HepG2 (cell line): ENCODE data around the gene BTBD17. TPM values are rescaled to one million over a fixed set of nuclear protein-coding genes. Genes with fewer than 3 reads are reported as not detected.
A peak's percentile ranks its signal among the peaks of the same experiment; 100 is the strongest.

Experiments
- ATAC-seq: fragments of 200-7000 bp; cut with Tn5 transposase; 3 replicates; pipeline ENCODE4 v1.9.1; 2020; ENCODE audit warnings: mild to moderate bottlenecking, moderate library complexity
- BruUV-seq: library from RNA; stranded (reverse); fragments of 400-500 nt; replicated peaks from 2 replicates; lab custom pipeline; 2021; lab: Mats Ljungman, UMichigan
- CTCF ChIA-PET: fragments of 300-600 bp; formaldehyde crosslinking; extraction: SDS; loops from one replicate; lab custom pipeline; 2021; ENCODE audit warnings: low total read pairs, inconsistent platforms, low intra/inter-chr PET ratio; lab: Yijun Ruan, JAX
- POLR2A ChIA-PET: fragments of 350-600 bp; sonication (Branson Sonifier 250); formaldehyde crosslinking; loops from one replicate; lab custom pipeline; 2020; ENCODE audit warnings: antibody characterized with exemption, inconsistent platforms; lab: Yijun Ruan, JAX
- DNase-seq: peaks from one replicate; pipeline ENCODE4 v3.0.0-alpha.2; 2015; ENCODE audit warnings: low spot score
- FAIRE-seq: peaks from 3 replicates; lab custom pipeline; 2011; peaks lifted over from hg19 to GRCh38; lab: Jason Lieb, UNC
- H2AFZ ChIP-seq: one replicate; pipeline ENCODE4 v1.6.1; 2011; ENCODE audit warnings: low read length, inconsistent platforms
- H3K27ac ChIP-seq: fragments of 300-600 bp; 3 replicates; pipeline ENCODE4 v1.8.0; 2011; ENCODE audit warnings: mixed run types, mild to moderate bottlenecking, mixed read lengths, low read length, inconsistent platforms; ENCODE audit not compliant: insufficient read depth; ENCODE audit errors: extremely low read length
- H3K27me3 ChIP-seq, 2 experiments: fragments of 200-600 bp in 1 of 2; 2 replicates in 1 of 2; 3 replicates in 1 of 2; pipeline versions ENCODE4 v1.6.0 to v1.8.0; 2011; ENCODE audit warnings: low read length in 2 of 2, mild to moderate bottlenecking in 2 of 2, moderate library complexity in 2 of 2, inconsistent platforms in 1 of 2; ENCODE audit not compliant: insufficient read depth in 2 of 2, control insufficient read depth in 1 of 2
- H3K36me3 ChIP-seq, 2 experiments: fragments of 200-600 bp in 1 of 2; replicated peaks in 1 of 2; 2 replicates in 1 of 2; 3 replicates in 1 of 2; pipeline versions ENCODE4 v1.5.1 to v1.8.0; 2011; ENCODE audit warnings: low read length in 2 of 2, inconsistent platforms in 1 of 2; ENCODE audit not compliant: insufficient read depth in 2 of 2, control insufficient read depth in 1 of 2
- H3K4me1 ChIP-seq: 2 replicates; pipeline ENCODE4 v1.5.1; 2012; ENCODE audit warnings: low read length, inconsistent platforms; ENCODE audit not compliant: insufficient read depth
- H3K4me2 ChIP-seq: 2 replicates; pipeline ENCODE4 v1.6.0; 2011; ENCODE audit warnings: low read depth, low read length, inconsistent platforms
- H3K4me3 ChIP-seq, 3 experiments: fragments of 200-600 bp in 1 of 3; sonication (generic), shearing (Covaris generic) in 1 of 3; replicated peaks in 1 of 3; 2 replicates each; pipeline ENCODE4 v1.5.1; 2011 to 2016; ENCODE audit warnings: low read length in 3 of 3, inconsistent platforms in 2 of 3, low read depth in 2 of 3, mild to moderate bottlenecking in 2 of 3, control low read depth in 1 of 3, mixed read lengths in 1 of 3; ENCODE audit not compliant: insufficient read depth in 1 of 3
- H3K79me2 ChIP-seq: one replicate; pipeline ENCODE4 v1.6.1; 2011; ENCODE audit warnings: low read length, inconsistent platforms; ENCODE audit not compliant: insufficient read depth
- H3K9ac ChIP-seq: 2 replicates; pipeline ENCODE4 v1.6.0; 2011; ENCODE audit warnings: mild to moderate bottlenecking, low read depth, low read length, inconsistent platforms; ENCODE audit not compliant: insufficient read depth
- H3K9me3 ChIP-seq: 2 replicates; pipeline ENCODE4 v1.5.1; 2012; ENCODE audit warnings: mild to moderate bottlenecking, low read length
- H4K20me1 ChIP-seq: 2 replicates; pipeline ENCODE4 v1.6.0; 2011; ENCODE audit warnings: inconsistent platforms, mild to moderate bottlenecking, low read length, moderate library complexity; ENCODE audit not compliant: insufficient read depth
- CBX1 ChIP-seq: IDR thresholded peaks from one replicate; pipeline ENCODE4 v1.6.1; 2016; ENCODE audit warnings: antibody characterized with exemption, low read depth
- ETV5 ChIP-seq: IDR thresholded peaks from 2 replicates; pipeline ENCODE4 v1.6.1; 2018; ENCODE audit warnings: missing biosample characterization, missing genetic modification reagents, inconsistent platforms, borderline replicate concordance
- GLI4 ChIP-seq: sonication (generic); formaldehyde crosslinking; IDR thresholded peaks from 2 replicates; pipeline ENCODE4 v1.5.1; 2020; ENCODE audit warnings: missing genetic modification reagents, mild to moderate bottlenecking, moderate library complexity, borderline replicate concordance
- GTF3A ChIP-seq: sonication (generic); formaldehyde crosslinking; conservative IDR thresholded peaks from 2 replicates; pipeline ENCODE4 v1.4.0; 2020; ENCODE audit warnings: mild to moderate bottlenecking, missing genetic modification reagents
- IKZF1 ChIP-seq: fragments of 450-650 bp; IDR thresholded peaks from 2 replicates; pipeline ENCODE4 v1.7.1; 2016
- LCORL ChIP-seq, 2 experiments: fragments of 450-650 bp in 1 of 2; sonication (generic) in 1 of 2; formaldehyde crosslinking in 1 of 2; IDR thresholded peaks; 2 replicates each; pipeline versions ENCODE4 v1.5.0 to v1.6.1; 2017 to 2020; ENCODE audit warnings: antibody characterized with exemption in 1 of 2, missing genetic modification reagents in 1 of 2
- MEIS2 ChIP-seq: sonication (generic); formaldehyde crosslinking; IDR thresholded peaks from 2 replicates; pipeline ENCODE4 v1.9.0; 2021; ENCODE audit warnings: mild to moderate bottlenecking, missing genetic modification reagents
- MTF2 ChIP-seq: sonication (generic); formaldehyde crosslinking; IDR thresholded peaks from 2 replicates; pipeline ENCODE4 v1.5.0; 2020; ENCODE audit warnings: missing genetic modification reagents, borderline replicate concordance
- NFATC3 ChIP-seq: sonication (generic); formaldehyde crosslinking; IDR thresholded peaks from 2 replicates; pipeline ENCODE4 v1.5.1; 2020; ENCODE audit warnings: mild to moderate bottlenecking, missing genetic modification reagents
- NR2C2 ChIP-seq: sonication (generic); formaldehyde crosslinking; IDR thresholded peaks from 2 replicates; pipeline ENCODE4 v1.4.0; 2020; ENCODE audit warnings: missing genetic modification reagents, mild to moderate bottlenecking, moderate library complexity, borderline replicate concordance
- REL ChIP-seq: sonication (generic); formaldehyde crosslinking; conservative IDR thresholded peaks from 2 replicates; pipeline ENCODE4 v1.8.0; 2022; ENCODE audit warnings: mild to moderate bottlenecking, missing genetic modification reagents, moderate library complexity
- SP1 ChIP-seq, 2 experiments: fragments of 450-650 bp in 1 of 2; sonication (generic) in 1 of 2; formaldehyde crosslinking in 1 of 2; IDR thresholded peaks; 2 replicates each; pipeline versions ENCODE4 v1.4.0 to v1.6.1; 2016 to 2020; ENCODE audit warnings: missing genetic modification reagents in 1 of 2
- SRSF4 ChIP-seq: fragments of 200-400 bp; formaldehyde crosslinking; IDR thresholded peaks from one replicate; pipeline ENCODE4 v1.6.1; 2018; ENCODE audit warnings: mild to moderate bottlenecking, low read depth, low read length, moderate library complexity; ENCODE audit not compliant: poor library complexity, severe bottlenecking
- TBX2 ChIP-seq: sonication (generic); formaldehyde crosslinking; IDR thresholded peaks from 2 replicates; pipeline ENCODE4 v1.5.0; 2020; ENCODE audit warnings: missing genetic modification reagents, mild to moderate bottlenecking, borderline replicate concordance
- THAP11 ChIP-seq: IDR thresholded peaks from 2 replicates; pipeline ENCODE4 v1.6.1; 2016; ENCODE audit warnings: missing biosample characterization, missing genetic modification reagents
- ZNF180 ChIP-seq: sonication (generic); formaldehyde crosslinking; IDR thresholded peaks from 2 replicates; pipeline ENCODE4 v1.4.0; 2020; ENCODE audit warnings: low read depth, missing genetic modification reagents, borderline replicate concordance
- ZNF44 ChIP-seq: sonication (generic); formaldehyde crosslinking; IDR thresholded peaks from 2 replicates; pipeline ENCODE4 v1.5.1; 2020; ENCODE audit warnings: mild to moderate bottlenecking, missing genetic modification reagents
- ZNF451 ChIP-seq: sonication (generic); formaldehyde crosslinking; IDR thresholded peaks from 2 replicates; pipeline ENCODE4 v1.5.0; 2020; ENCODE audit warnings: mild to moderate bottlenecking, missing genetic modification reagents
- ZNF777 ChIP-seq: sonication (generic); formaldehyde crosslinking; IDR thresholded peaks from 2 replicates; pipeline ENCODE4 v1.4.0; 2020; ENCODE audit warnings: missing genetic modification reagents
- WGBS: methylation state at CpG from one replicate; pipeline ENCODE4 v1.1.6; 2017; ENCODE audit warnings: low lambda C conversion rate; 5-methylcytosine and 5-hydroxymethylcytosine counted together
- in situ Hi-C: cut with HindIII; loops from 2 replicates; pipeline ENCODE4 v1.10.0; 2017; ENCODE audit warnings: low pct_unique_long_range_greater_than_20kb; ENCODE audit not compliant: extremely low pct_ligation_motif_present
- intact Hi-C: fragments of 100-400 bp; cut with micrococcal nuclease; formaldehyde crosslinking; loops from one replicate; pipeline ENCODE4 v1.10.0; 2022; ENCODE audit not compliant: unreplicated experiment
- polyA plus RNA-seq, 8 experiments: library from polyadenylated mRNA; depleted of rRNA in 3 of 8; stranded (reverse) in 7 of 8; unstranded in 1 of 8; fragments of >200 nt; fragmentation: Illumina TruSeq in 4 of 8; extraction: Trizol in 4 of 8; gene quantifications; 2 replicates each; pipeline versions ENCODE4 v1.2.1 to v1.2.3, GENCODE V29; 2011 to 2016; ENCODE audit warnings: low read depth in 4 of 8, missing spikeins in 1 of 8, mixed read lengths in 1 of 8; ENCODE audit not compliant: insufficient read depth in 1 of 8
- total RNA-seq, 5 experiments: library from RNA; depleted of rRNA; stranded (reverse); fragments of >200 nt; fragmentation: Illumina TruSeq; extraction: Trizol; gene quantifications; 2 replicates each; pipeline ENCODE4 v1.2.3, GENCODE V29; 2016; ENCODE audit warnings: low read depth in 1 of 5
- TF ChIP-seq, protein P1 (sequence below): sonication (generic); formaldehyde crosslinking; IDR thresholded peaks from 2 replicates; pipeline ENCODE4 v1.4.0; 2020; ENCODE audit warnings: missing genetic modification reagents
- TF ChIP-seq, protein P2 (sequence below): sonication (generic); formaldehyde crosslinking; IDR thresholded peaks from 2 replicates; pipeline ENCODE4 v1.5.0; 2020; ENCODE audit warnings: missing genetic modification reagents
- TF ChIP-seq, protein P3 (sequence below): sonication (generic); formaldehyde crosslinking; IDR thresholded peaks from 2 replicates; pipeline ENCODE4 v1.9.0; 2022; ENCODE audit warnings: missing genetic modification reagents, mild to moderate bottlenecking, borderline replicate concordance
- TF ChIP-seq, protein P4 (sequence below): sonication (generic); formaldehyde crosslinking; IDR thresholded peaks from 2 replicates; pipeline ENCODE4 v1.4.0; 2020; ENCODE audit warnings: missing genetic modification reagents

Gene BTBD17
- total and polyA plus RNA-seq, 2 of the 13 experiments (the other 11 are each of a cell fraction or from before 2014, with no cell fraction given) = not detected

DNA sequence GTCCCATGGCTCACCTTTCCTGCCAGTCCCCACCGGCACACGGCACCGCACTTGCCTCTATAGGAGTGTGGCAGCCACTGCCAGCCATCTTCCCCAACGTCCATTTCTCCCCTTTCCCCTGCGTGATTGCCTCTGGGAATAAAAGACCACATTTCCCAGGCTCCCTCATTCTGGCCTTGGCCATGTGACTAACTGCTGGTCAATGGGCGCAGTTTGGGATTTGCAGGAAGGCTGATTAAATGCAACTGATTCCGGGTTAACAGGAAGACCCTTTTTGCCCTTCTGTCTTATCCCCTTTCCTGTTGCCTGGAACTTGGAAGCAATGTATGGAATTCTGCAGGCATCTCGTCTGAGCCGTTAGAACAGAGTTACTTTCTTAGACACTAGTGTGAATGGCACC lies 3.0 kb downstream of the BTBD17 start:
- DNase-seq (no peak), ATAC-seq (no peak), FAIRE-seq (no peak)
- in situ Hi-C loops = no loop called here
- Histone ChIP-seq H3K9me3 (no peaks in the 10 kb centered on the region), H3K9ac (no peak overlapping the region), H3K4me3 (no peak overlapping the region), H2AFZ (no peak overlapping the region), H3K4me1 (no peaks in the 10 kb centered on the region), H4K20me1 (peaks cover 3% of the 10 kb centered on the region; the same call in 1 of the 2 replicates), H3K79me2 (no peaks in the 10 kb centered on the region), H3K27ac (no peak overlapping the region), H3K4me2 (no peak overlapping the region), H3K36me3 (no peaks in the 10 kb centered on the region), H3K27me3 (peaks cover 14 to 85% of the 10 kb centered on the region in 2 experiments; a peak in 4 of 5 replicates)
- BruUV-seq = no TSS peak
- intact Hi-C loops = no loop called here
- ChIA-PET POLR2A (no interaction called here), CTCF (no interaction called here)
- 6% methylated on average over 9 of the region's 9 CpGs for WGBS
- TF ChIP-seq, protein P1, sequence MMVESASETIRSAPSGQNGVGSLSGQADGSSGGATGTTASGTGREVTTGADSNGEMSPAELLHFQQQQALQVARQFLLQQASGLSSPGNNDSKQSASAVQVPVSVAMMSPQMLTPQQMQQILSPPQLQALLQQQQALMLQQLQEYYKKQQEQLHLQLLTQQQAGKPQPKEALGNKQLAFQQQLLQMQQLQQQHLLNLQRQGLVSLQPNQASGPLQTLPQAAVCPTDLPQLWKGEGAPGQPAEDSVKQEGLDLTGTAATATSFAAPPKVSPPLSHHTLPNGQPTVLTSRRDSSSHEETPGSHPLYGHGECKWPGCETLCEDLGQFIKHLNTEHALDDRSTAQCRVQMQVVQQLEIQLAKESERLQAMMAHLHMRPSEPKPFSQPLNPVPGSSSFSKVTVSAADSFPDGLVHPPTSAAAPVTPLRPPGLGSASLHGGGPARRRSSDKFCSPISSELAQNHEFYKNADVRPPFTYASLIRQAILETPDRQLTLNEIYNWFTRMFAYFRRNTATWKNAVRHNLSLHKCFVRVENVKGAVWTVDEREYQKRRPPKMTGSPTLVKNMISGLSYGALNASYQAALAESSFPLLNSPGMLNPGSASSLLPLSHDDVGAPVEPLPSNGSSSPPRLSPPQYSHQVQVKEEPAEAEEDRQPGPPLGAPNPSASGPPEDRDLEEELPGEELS (CRISPR knock-in tag) = no peak
- TF ChIP-seq LCORL (IDR thresholded peaks at IDR 0.05) (no peak), LCORL (CRISPR knock-in tag; IDR thresholded peaks at IDR 0.05) (no peak), NR2C2 (CRISPR knock-in tag) (peak; percentile 94), SRSF4 (no peak), GLI4 (CRISPR knock-in tag) (no peak), NFATC3 (no peak), REL (CRISPR knock-in tag) (no peak), GTF3A (CRISPR knock-in tag) (no peak), MEIS2 (CRISPR knock-in tag) (no peak), ZNF451 (CRISPR knock-in tag) (no peak), ZNF44 (no peak), THAP11 (CRISPR knock-in tag) (peak; percentile 82), CBX1 (no peak), TBX2 (CRISPR knock-in tag) (no peak), ZNF777 (no peak), ETV5 (CRISPR knock-in tag) (no peak), IKZF1 (no peak), SP1 (IDR thresholded peaks at IDR 0.05) (no peak), SP1 (CRISPR knock-in tag; IDR thresholded peaks at IDR 0.05) (no peak), MTF2 (CRISPR knock-in tag) (no peak), ZNF180 (CRISPR knock-in tag) (no peak)
- TF ChIP-seq, protein P2, sequence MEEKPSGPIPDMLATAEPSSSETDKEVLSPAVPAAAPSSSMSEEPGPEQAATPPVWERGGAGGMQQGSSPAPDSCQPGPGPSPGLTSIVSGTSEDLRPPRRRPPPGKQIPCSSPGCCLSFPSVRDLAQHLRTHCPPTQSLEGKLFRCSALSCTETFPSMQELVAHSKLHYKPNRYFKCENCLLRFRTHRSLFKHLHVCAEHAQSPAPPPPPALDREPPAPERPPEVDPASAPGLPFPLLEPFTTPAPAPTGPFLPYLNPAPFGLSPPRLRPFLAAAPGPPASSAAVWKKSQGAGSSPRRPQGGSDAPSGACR (CRISPR knock-in tag) = no peak
- TF ChIP-seq, protein P3, sequence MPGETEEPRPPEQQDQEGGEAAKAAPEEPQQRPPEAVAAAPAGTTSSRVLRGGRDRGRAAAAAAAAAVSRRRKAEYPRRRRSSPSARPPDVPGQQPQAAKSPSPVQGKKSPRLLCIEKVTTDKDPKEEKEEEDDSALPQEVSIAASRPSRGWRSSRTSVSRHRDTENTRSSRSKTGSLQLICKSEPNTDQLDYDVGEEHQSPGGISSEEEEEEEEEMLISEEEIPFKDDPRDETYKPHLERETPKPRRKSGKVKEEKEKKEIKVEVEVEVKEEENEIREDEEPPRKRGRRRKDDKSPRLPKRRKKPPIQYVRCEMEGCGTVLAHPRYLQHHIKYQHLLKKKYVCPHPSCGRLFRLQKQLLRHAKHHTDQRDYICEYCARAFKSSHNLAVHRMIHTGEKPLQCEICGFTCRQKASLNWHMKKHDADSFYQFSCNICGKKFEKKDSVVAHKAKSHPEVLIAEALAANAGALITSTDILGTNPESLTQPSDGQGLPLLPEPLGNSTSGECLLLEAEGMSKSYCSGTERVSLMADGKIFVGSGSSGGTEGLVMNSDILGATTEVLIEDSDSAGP (CRISPR knock-in tag) = no peak
- TF ChIP-seq, protein P4, sequence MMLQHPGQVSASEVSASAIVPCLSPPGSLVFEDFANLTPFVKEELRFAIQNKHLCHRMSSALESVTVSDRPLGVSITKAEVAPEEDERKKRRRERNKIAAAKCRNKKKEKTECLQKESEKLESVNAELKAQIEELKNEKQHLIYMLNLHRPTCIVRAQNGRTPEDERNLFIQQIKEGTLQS (CRISPR knock-in tag) = no peak
